HFF-Myc (cell line): ENCODE results near the gene CDH23.

Experiments used
- DNase-seq: peaks from one replicate; pipeline ENCODE4 v3.0.0-alpha.2; 2011; ENCODE audit warnings: low read depth; ENCODE audit errors: extremely low read depth
- H3K4me3 ChIP-seq: replicated peaks from 2 replicates; pipeline ENCODE4 v1.5.1; 2011; ENCODE audit warnings: low read depth, mild to moderate bottlenecking, control low read depth, low read length
- TF ChIP-seq, protein P1 (sequence below): IDR thresholded peaks from 2 replicates; pipeline ENCODE4 v1.5.1; 2012; ENCODE audit warnings: mild to moderate bottlenecking, low read depth, low read length, control low read depth; ENCODE audit errors: missing control alignments

Gene CDH23

DNA sequence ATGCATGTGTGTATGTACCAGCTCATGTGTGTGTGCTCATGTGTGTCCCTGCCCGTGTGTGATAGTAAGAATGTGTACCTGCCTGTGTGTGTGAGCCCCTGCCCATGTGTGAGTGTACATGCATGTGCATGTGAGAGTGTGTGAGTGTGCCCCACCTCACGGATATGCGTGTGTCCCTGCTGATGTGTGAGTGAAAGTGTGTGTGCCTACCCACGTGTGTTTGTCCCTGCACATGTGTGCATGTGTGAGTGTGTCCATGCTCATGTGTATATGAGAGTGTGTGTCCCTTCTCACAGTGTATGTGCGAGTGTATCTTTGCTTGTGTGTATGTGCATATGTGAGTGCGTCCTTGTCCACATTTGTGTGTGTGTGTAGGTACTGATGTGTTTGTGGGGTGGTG lies 69.6 kb downstream of the CDH23 start:
- no peak for DNase-seq
- TF ChIP-seq, protein P1, sequence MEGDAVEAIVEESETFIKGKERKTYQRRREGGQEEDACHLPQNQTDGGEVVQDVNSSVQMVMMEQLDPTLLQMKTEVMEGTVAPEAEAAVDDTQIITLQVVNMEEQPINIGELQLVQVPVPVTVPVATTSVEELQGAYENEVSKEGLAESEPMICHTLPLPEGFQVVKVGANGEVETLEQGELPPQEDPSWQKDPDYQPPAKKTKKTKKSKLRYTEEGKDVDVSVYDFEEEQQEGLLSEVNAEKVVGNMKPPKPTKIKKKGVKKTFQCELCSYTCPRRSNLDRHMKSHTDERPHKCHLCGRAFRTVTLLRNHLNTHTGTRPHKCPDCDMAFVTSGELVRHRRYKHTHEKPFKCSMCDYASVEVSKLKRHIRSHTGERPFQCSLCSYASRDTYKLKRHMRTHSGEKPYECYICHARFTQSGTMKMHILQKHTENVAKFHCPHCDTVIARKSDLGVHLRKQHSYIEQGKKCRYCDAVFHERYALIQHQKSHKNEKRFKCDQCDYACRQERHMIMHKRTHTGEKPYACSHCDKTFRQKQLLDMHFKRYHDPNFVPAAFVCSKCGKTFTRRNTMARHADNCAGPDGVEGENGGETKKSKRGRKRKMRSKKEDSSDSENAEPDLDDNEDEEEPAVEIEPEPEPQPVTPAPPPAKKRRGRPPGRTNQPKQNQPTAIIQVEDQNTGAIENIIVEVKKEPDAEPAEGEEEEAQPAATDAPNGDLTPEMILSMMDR = no peak
- no peak overlapping the region for H3K4me3 ChIP-seq

DNA sequence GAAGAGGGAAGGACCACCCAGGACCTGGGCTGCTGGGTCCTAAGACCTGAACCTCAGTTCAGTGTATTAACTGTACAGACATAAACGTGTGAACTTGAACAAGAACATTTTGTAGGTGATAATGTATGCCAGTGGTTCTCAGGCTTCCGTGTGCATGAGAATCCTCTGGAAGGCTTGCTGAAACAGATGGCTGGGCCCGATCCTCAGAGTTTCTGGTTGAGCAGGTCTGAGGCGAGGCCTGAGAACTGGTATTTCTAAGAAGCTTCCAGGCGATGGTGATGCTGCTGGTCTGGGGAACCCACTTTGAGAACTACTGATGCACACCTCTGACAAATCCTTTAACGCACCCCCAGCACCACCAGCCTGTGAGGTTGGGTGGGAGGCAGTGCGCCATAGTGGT lies 70.4 kb downstream of the CDH23 start:
- H3K4me3 ChIP-seq = no peak overlapping the region
- TF ChIP-seq, protein P1 = no peak
- no peak for DNase-seq

DNA sequence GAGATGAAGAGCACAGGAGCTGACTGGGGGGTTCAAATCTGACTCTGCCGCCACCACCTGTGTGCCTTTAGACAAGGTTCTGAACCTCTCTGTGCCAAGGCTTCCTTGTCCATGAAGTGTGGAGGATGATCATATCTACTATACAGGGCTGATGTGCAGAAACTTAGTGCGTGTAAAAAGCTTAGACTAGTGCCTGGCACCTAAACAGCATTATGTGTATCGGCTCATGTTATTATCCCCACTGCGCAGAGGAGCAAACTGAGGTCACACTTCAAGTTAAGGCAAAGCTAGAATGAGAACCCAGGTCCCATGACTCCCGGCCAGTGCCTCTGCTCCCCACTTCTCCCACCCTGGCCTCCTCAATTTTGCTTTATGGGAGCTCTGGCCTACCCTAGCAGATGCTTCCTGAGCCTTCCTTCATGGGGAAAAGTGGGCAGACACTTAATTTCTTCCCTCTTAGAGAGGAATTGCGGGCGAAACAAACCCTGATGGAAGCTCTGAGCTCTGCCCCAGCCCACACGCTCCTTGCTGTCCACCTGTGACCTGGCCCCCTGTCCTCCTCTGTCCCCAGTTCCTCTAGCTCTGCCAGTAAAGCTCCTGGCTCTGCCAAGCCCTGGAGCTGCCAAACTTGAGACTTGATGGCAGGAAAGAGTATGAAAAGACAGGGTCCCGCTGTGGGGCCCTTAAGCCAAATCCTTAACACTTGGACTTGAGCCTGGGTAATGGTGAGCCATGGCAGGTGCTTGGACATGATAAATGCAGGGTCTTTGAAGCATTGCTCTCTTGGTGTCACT lies 71.0 kb downstream of the CDH23 start:
- no peak for DNase-seq
- TF ChIP-seq, protein P1 = no peak
- H3K4me3 ChIP-seq = no peak overlapping the region

DNA sequence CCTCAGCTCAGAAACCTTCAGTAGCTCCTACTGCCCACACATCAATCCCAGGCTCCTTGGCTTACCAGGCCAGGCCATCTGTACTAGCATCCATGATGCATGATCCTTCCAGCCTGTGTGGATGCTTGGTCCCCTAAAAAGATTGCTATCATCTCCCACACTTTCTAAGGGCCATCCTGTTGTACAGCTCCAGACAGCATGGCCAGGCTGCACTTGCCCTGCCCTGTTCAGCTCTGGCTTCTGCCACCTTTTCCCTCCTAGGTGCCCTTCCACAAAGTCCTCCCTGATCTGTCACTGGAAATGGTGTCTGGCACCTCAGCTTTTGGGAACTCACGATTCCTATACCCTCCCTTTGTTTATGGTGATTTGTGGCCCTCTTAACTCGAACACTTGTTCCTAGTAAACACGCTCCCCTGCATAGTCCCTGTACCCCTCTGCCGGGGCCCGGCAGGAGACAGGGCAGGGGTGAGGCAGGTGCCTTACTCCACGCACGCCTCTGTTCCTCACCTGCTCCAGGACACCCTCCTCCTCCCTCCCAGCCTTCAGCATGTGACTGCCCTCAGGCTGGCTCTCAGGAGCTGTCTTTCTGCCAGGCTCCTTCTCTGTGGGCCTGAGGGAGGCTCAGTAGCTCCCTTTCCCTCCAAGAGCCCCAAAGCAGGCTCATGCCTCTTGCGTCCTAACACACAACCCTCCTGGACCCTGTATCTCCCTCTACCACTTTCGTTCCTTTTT lies 71.8 kb downstream of the CDH23 start:
- TF ChIP-seq, protein P1 = no peak
- no peak for DNase-seq

DNA sequence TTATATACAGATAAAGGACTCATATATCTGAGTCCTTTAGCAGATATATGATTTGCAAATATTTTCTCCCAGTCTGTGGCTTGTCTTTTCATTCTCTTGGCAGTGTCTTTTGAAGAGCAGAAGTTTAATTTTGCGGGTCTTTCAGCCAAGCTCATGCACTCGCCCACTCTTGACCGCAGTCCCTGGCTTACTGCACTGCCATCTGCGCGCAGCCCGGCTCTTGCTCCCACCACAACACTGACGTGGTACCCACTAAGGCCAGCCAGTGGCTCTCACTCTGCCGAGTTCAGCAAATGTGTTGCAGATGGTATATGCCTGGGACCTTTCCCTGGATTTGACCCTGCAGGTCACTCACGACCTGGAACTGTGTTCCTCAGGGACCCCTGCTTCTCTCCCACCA lies 74.3 kb downstream of the CDH23 start:
- no peak overlapping the region for H3K4me3 ChIP-seq
- DNase-seq = no peak
- TF ChIP-seq, protein P1 = no peak

More for the DNA sequence above, 71.8 kb downstream of the CDH23 start:
- H3K4me3 ChIP-seq = no peak overlapping the region

DNA sequence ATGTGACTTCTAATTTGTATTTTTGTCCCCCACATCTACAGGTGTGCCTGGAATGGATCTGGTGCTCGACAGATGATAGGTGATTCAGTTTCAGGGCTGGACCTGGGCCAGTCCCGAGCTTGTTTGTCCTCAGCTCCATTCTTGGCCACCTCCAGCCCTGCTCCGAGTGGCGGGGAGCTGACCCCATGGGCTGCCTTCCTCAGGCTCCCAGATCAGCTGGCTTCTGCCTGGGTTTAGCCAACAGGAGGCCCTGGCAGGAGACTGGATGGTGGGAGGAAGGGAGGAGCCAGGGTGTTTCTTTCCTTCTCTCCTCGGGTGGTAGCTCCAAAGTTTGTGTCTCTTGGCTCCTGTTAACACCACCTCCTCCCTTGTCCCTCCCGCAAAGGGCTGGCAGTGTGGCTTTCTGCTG lies 75.2 kb downstream of the CDH23 start:
- DNase-seq = no peak
- no peak overlapping the region for H3K4me3 ChIP-seq
- TF ChIP-seq, protein P1 = no peak
